ENCODE data around the gene PFKFB4. TPM values are rescaled to one million over a fixed set of nuclear protein-coding genes. Genes with fewer than 3 reads are reported as not detected.
"Not testable (repeated sequence)": the region's sequence is repeated elsewhere in the genome, so short reads cannot be mapped to it uniquely, and the experiment has no call there.

The PFKFB4 gene
- total RNA-seq, 1 experiment from 2014 or later: 12.3 TPM

DNA sequence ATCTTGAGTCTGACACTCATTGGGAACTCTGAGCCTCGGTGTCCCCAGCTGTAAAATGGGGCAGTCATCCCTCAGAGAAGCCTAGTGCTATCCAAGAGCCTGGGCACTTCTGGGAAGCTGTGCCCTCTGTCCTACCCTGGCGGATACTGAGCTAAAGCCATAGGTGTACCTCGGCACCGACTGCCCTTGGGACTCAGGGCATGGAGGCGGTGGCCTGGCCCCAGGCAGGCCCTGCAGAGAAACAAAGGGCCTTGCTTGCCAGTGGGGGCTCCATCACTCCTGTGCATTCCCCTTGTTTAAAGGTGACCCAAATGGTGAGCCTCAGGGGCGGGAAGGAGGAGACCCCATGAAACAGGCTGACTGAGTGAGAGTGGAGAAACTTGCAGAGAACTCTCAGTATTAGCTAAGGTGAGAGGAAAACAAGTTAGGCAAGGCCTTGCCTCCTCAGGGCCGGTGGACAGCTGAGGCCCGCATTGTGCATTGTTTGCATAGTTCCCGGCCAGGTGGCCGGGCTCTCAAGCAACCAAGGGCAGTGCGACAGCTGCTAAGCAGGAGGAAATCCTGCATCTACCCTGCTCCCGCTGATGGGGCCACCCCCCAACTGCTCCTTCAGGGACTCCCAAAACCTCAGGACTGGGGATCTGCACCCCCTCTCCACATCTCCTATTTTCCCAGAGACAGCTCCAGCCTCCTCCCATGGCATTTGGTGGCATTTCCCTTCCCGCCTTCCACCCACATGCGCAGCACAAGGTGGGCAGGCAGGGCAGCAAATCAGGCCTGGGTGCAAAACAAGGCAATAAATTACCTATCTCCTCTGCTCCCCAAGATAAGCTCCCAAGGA, 4.3 kb downstream of the PFKFB4 start:
- Histone ChIP-seq H3K56ac (ENCODE audit: insufficient read length, low read depth, low read length) (no peak overlapping the region), H3K27me3 (ENCODE audit: insufficient read depth, low read length) (no peaks in the 10 kb centered on the region), H3K9ac (ENCODE audit: extremely low read depth, insufficient read length, low read length) (no peak overlapping the region), H3K27ac (ENCODE audit: insufficient read length, low read depth, low read length) (no peak overlapping the region), H3K4ac (ENCODE audit: low read depth, low read length) (no peak overlapping the region), H3K23ac (ENCODE audit: insufficient read length, low read depth, low read length) (no peak overlapping the region), H2AK5ac (ENCODE audit: insufficient read length, low read length) (no peak overlapping the region), H2BK20ac (ENCODE audit: low read depth, low read length, poor library complexity, severe bottlenecking) (no peak overlapping the region), H4K8ac (replicated peaks; ENCODE audit: insufficient read length, low read depth, low read length) (no peak overlapping the region), H3K4me1 (ENCODE audit: insufficient read depth, low read length) (peaks cover 9% of the 10 kb centered on the region; the same call in 1 of the 2 replicates), H3K4me2 (ENCODE audit: insufficient read depth, insufficient read length, low read length) (no peak overlapping the region), H3K9me3 (ENCODE audit: control insufficient read depth, low read depth, low read length) (no peaks in the 10 kb centered on the region), H2AFZ (ENCODE audit: low read length) (no peak overlapping the region), H3K79me1 (ENCODE audit: insufficient read depth, low read depth, low read length, poor library complexity, severe bottlenecking) (no peaks in the 10 kb centered on the region), H2BK120ac (ENCODE audit: low read depth, low read length, poor library complexity, severe bottlenecking) (no peak overlapping the region), H3K18ac (ENCODE audit: insufficient read length, low read depth, low read length) (no peak overlapping the region), H2BK5ac (ENCODE audit: insufficient read length, low read length) (no peak overlapping the region), H3K79me2 (ENCODE audit: insufficient read depth, low read length) (peaks cover 2% of the 10 kb centered on the region; the same call in 1 of the 2 replicates), H4K5ac (ENCODE audit: insufficient read length, low read depth, low read length) (no peak overlapping the region), H4K20me1 (ENCODE audit: control insufficient read depth, insufficient read depth, insufficient read length) (no peaks in the 10 kb centered on the region), H2BK15ac (ENCODE audit: low read depth, low read length) (no peak overlapping the region), H4K91ac (ENCODE audit: insufficient read length, low read depth, low read length) (no peak overlapping the region), H2BK12ac (ENCODE audit: insufficient read length, low read depth, low read length) (no peak overlapping the region), H3K14ac (ENCODE audit: insufficient read depth, low read length) (no peak overlapping the region), H3K23me2 (ENCODE audit: insufficient read length, low read depth, low read length, poor library complexity, severe bottlenecking) (peaks cover 7% of the 10 kb centered on the region), H3T11ph (ENCODE audit: low read length) (no peak overlapping the region)
- Mint-ChIP-seq H3K27me3 (ENCODE audit: low read depth) (no peaks in the 10 kb centered on the region), H3K4me3 (peak overlapping the region in 1 of 2 experiments; percentile 2; a peak in 1 of 5 replicates), H3K9me3 (no peaks in the 10 kb centered on the region), H3K27ac (peak overlapping the region; percentile 46 to 72 (median 67); a peak in 3 of 7 replicates), H3K4me1 (peaks cover 30 to 37% of the 10 kb centered on the region in 2 experiments), H3K36me3 (ENCODE audit: insufficient read depth in 1 of 3, low read depth in 3 of 3) (peaks cover 15 to 54% (median 25%) of the 10 kb centered on the region in 3 experiments; a peak in 6 of 7 replicates)
- TF ChIP-seq, protein P1, sequence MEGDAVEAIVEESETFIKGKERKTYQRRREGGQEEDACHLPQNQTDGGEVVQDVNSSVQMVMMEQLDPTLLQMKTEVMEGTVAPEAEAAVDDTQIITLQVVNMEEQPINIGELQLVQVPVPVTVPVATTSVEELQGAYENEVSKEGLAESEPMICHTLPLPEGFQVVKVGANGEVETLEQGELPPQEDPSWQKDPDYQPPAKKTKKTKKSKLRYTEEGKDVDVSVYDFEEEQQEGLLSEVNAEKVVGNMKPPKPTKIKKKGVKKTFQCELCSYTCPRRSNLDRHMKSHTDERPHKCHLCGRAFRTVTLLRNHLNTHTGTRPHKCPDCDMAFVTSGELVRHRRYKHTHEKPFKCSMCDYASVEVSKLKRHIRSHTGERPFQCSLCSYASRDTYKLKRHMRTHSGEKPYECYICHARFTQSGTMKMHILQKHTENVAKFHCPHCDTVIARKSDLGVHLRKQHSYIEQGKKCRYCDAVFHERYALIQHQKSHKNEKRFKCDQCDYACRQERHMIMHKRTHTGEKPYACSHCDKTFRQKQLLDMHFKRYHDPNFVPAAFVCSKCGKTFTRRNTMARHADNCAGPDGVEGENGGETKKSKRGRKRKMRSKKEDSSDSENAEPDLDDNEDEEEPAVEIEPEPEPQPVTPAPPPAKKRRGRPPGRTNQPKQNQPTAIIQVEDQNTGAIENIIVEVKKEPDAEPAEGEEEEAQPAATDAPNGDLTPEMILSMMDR (conservative IDR thresholded peaks at IDR 0.05): no peak
- no CpG with 5 or more reads among the region's 14 CpGs for WGBS (ENCODE audit: extremely low coverage, insufficient read length, low lambda C conversion rate)
- no peak for DNase-seq

- not testable (repeated sequence) for H3K27me3 ChIP-seq (ENCODE audit: insufficient read depth, low read length); H2BK5ac ChIP-seq (ENCODE audit: insufficient read length, low read length); H2BK15ac ChIP-seq (ENCODE audit: low read depth, low read length); H2BK20ac ChIP-seq (ENCODE audit: low read depth, low read length, poor library complexity, severe bottlenecking); H3K79me2 ChIP-seq (ENCODE audit: insufficient read depth, low read length); H3K4me1 ChIP-seq (ENCODE audit: insufficient read depth, low read length); H2BK120ac ChIP-seq (ENCODE audit: low read depth, low read length, poor library complexity, severe bottlenecking); H3K9me3 Mint-ChIP-seq; H3K4me3 Mint-ChIP-seq; H2AFZ ChIP-seq (ENCODE audit: low read length); H3K79me1 ChIP-seq (ENCODE audit: insufficient read depth, low read depth, low read length, poor library complexity, severe bottlenecking); H3K27me3 Mint-ChIP-seq (ENCODE audit: low read depth); H3T11ph ChIP-seq (ENCODE audit: low read length); H3K56ac ChIP-seq (ENCODE audit: insufficient read length, low read depth, low read length); H3K18ac ChIP-seq (ENCODE audit: insufficient read length, low read depth, low read length); H2AK5ac ChIP-seq (ENCODE audit: insufficient read length, low read length); H3K23ac ChIP-seq (ENCODE audit: insufficient read length, low read depth, low read length); H4K8ac ChIP-seq (replicated peaks; ENCODE audit: insufficient read length, low read depth, low read length); H4K20me1 ChIP-seq (ENCODE audit: control insufficient read depth, insufficient read depth, insufficient read length); H3K9me3 ChIP-seq (ENCODE audit: control insufficient read depth, low read depth, low read length); H3K23me2 ChIP-seq (ENCODE audit: insufficient read length, low read depth, low read length, poor library complexity, severe bottlenecking); H3K9ac ChIP-seq (ENCODE audit: extremely low read depth, insufficient read length, low read length); H3K14ac ChIP-seq (ENCODE audit: insufficient read depth, low read length); H4K5ac ChIP-seq (ENCODE audit: insufficient read length, low read depth, low read length); H3K4ac ChIP-seq (ENCODE audit: low read depth, low read length); H3K4me2 ChIP-seq (ENCODE audit: insufficient read depth, insufficient read length, low read length); H4K91ac ChIP-seq (ENCODE audit: insufficient read length, low read depth, low read length); H3K27ac ChIP-seq (ENCODE audit: insufficient read length, low read depth, low read length); H2BK12ac ChIP-seq (ENCODE audit: insufficient read length, low read depth, low read length); DNase-seq
- Mint-ChIP-seq H3K27ac (peak overlapping the region in 1 of 3 experiments; percentile 55; a peak in 1 of 7 replicates), H3K36me3 (ENCODE audit: insufficient read depth in 1 of 3, low read depth in 3 of 3) (peaks cover 15 to 61% (median 28%) of the 10 kb centered on the region in 3 experiments; a peak in 6 of 7 replicates), H3K4me1 (peaks cover 30 to 37% of the 10 kb centered on the region in 2 experiments)
- no CpG with 5 or more reads among the region's 7 CpGs for WGBS (ENCODE audit: extremely low coverage, insufficient read length, low lambda C conversion rate)
Observed at GRCh38 chr3:48551651-48552050, 5.0 kb downstream of the PFKFB4 start.
